GM18517 (cell line): ENCODE measurements around the gene RAB11FIP4.

Experiments
- ATAC-seq: cut with Tn5 transposase; IDR thresholded peaks from one replicate; pipeline ENCODE4 v1.9.1; 2021; ENCODE audit warnings: mild to moderate bottlenecking, moderate library complexity; ENCODE audit not compliant: unreplicated experiment

Gene RAB11FIP4

DNA sequence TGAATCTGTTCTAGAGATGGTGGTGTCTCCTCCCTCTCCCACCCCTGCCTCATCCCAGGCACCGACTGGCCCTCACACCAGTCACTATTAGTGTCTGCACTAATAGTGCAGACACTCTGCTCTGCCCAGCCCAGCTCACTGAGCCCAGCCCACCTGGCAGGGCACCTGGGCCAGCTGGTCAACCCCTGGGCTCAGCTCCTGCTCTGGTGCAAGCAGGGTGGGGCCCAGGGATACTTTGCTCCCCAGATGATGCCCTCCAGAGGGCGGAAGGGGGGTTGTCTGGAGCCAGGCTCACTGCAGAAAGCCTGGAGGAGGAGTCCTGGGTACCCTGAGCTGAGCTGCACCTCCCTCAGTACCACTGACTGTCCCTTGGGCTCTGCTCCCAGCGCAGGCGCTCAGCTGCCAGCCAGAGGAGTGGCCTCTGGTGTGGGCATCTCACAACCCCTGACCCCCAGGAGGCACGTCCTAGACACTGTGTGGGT, 14.5 kb downstream of the RAB11FIP4 start:
- no peak for ATAC-seq

DNA sequence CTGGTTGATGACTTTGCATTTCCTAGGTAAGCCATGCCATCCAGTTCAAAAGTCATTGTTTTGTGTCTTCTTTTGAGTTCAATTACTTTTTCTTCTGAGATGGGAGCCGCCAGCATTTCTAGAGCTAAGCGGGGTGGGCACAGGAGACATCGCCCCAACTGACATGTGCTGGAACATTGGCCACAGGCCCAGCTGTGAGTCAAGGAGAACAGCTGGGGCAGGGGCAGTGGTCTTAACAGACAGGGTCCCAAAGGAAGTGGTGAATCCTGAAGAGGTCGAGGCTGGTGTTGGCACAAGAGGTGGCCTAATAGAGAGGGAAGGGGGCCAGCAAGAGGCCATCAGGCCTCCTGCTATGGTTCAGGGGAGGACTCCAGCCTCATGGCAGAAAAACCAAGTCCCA, 17.1 kb downstream of the RAB11FIP4 start:
- no peak for ATAC-seq

DNA sequence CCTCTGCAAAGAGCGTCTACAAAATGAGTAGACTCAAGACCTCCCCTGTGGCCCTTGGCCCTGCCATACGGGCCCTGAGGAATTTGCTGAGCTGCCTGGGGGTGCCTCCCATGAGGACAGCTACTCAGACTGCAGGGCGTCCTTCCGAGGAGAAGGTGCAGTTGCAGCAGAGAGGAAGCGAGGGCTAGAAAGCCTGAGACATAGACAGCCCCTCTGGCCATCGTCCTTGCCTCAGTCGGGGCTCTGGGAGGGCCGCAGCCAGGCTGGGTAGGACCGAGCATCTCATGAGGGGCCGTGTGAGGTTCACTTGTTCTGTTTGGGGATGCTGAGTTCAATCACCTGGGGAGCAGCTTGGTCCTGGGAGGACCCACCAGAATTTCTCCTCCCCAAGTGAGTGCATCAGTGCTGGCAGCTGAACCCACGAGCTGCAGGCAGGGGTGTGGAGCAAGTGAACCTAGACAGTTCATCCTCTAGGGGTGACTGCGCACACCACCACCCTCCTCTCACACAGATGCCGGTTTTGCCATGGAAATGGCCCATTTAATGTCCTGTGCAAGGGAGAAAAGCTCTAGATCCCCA, 20.3 kb downstream of the RAB11FIP4 start:
- ATAC-seq, result no peak

DNA sequence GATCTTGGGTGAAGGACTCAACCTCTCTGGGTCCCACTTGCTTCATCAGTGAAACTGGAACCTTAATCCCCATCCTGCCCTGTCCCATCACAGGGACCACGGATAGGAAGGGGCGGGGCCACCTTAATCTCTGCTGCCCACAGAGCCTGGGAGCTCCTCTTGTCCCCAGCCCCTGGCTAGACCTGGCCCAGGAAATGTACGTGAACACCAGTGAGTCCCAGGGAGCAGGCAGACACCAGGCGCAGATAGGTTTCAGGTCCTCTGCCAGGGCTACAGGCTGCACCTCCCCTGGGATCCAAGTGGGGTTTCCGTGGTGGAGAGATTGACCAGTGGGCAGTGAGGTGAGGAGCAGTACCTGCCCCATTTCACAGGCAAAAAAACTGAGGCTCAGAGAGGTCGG, 21.0 kb downstream of the RAB11FIP4 start:
- ATAC-seq, result no peak

DNA sequence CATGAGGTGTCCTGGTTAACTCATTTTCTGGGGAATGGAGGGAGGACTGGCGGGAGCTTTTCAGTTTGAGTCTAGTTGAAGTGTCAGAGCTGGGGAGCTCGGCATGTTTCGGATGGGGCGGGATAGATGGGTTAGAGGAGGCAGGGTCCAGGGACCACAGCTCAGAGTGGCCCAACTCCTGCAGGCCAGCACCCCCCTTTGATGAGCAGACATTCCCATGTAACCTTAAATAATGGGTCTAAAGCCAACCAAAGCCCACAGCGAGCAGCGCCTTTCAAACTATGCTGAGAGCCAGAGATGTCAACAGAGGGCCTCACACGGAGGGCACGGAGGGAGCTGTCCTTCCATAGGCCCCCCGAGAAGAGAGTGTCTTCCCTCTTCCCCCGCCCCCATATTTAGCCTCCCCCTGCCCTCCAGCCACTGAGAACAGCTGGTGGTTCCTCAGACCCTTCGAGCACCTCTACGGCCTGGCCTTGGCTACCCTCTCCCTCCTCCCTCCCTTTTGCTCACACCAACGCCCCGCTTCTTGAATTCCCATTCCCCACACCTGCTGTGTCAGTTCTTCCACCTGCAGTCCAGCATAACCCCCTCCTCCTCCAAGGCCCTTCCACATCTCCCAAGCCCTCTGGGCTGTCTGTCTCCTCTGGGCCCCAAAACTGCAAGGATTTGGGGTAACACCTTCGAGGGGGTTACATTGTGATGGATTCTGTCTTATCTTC, 21.8 kb downstream of the RAB11FIP4 start:
- no peak for ATAC-seq

DNA sequence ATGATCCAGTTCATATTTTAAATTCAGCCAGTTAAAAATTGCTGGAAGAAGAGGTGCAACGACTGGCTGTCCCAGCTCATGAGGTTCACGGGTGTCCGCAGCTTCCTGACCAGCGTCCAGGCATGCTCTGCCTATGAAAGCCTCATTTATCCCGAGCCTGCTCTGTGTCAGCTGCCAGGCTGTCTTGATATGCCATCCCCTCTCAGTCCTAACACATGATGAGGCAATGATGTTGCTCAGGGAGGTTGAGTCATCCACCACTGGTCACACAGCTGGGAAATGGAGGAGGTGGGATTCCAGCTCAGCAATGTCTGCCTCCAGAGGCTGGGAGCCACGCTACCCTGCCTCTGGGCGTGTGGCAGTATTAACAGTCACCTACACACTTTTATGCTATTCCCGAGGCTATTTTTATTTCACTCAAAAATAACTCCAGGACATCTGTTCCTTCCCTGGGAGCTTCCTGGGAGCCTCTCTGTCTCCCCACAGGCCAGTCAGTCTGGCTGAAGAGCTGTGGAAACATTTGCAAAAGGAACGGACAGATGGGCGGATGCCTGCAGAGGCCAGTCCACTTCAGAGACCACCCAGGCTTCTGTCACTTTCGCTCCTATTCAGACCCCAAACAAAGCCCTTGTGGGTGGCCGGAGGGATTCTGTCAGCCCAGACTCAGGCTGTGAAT, 22.5 kb downstream of the RAB11FIP4 start:
- ATAC-seq, result no peak

DNA sequence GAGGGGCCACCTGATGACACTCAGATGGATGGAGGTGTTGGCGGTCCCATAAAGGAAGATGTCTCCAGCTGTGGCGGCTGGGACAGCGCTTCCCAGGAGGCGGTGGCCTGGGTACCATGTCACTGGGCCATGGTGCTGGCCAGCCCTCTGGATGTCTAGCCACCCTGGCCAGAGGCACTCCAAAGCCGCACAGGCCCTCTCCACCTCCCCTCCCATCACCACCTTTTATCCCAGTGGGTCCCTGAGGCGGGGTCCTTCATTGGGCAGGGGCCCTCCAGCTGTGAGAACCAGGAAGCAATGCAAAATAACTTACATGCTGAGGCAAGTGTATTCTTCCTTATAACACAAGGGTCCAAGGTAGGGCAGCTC, 23.1 kb downstream of the RAB11FIP4 start:
- no peak for ATAC-seq

DNA sequence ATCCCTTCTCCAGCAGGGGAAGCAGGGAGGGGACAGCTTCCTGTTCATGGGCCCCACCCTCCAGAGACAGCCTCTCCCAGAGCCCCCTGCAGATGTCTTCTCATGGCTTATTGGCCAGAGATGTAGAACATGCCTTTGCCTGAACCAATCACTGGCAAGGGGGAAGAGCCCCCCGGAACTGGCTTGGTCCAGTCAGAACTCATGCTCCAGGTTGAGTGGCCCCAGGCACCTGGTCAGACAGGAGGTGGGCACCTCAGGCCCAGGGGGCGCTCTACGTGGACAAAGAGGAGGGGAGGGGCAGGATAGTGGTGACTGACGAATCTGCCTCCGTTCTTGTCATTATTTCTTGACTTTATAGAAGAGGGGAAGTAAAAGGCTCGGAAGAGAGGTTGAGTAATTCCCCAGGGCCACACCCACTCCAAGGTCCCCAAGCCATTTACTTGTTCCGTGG, 23.6 kb downstream of the RAB11FIP4 start:
- ATAC-seq, result no peak

DNA sequence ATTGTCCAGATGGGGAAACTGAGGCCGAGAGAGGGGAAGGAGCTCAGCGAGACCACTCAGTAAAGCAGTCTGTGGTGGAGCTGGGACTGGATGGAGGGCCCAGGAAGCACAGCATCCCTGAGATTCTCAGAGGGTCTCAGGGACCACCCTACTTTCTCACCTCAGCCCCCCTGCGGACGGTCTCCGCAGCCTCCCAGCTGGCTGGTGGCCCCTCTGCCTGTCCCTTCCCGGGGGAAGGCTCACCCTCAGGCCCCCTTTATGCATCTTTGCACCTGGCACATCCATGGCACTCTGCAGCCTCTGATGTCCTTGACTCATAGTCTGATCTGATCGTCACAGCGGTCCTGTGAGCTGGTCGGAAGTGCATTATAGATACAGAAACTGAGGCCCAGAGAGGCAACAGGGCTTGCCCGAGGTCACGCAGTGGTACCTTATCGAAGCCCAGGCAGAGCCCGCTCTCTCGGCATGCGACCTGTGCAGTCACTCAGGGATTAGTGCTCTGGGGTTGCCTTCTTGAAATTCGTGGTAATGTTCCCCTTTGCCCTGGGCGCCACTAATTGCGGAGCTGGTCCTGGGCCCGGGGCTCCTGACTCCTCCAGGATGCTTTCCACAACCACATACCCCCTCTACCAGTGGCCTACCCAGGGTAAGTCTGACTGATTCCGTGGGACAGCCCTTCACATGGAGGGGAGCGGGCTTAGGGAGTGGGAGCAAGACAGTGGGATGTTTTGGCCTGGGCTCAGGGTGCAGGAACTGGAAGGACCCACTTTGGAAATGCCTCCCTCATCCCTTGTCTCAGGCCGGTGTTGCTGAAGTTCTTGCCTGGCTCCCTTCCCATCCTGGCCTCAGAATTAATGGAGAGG, 24.4 kb downstream of the RAB11FIP4 start:
- ATAC-seq, result no peak

DNA sequence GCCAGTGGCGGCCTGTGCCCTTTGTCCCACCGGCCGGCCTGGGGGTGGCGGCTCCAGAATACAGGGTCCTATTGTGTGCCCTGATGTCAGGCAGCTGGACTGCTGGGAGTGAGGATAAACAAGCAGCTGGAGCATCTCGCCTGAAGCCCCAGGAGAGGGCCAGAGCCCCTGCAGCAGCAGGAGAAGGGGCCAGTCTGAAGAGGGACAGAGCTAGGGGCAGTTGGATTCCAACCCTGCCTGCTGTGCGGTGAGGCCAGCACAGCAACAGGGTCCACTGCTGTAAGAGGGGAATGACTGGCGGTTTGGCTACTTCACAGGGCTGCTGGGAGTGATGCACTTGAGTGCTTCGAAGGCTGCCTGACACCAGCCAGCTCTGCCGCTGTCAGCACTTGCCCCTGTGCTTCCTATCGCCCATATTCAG, 25.0 kb downstream of the RAB11FIP4 start:
- no peak for ATAC-seq

DNA sequence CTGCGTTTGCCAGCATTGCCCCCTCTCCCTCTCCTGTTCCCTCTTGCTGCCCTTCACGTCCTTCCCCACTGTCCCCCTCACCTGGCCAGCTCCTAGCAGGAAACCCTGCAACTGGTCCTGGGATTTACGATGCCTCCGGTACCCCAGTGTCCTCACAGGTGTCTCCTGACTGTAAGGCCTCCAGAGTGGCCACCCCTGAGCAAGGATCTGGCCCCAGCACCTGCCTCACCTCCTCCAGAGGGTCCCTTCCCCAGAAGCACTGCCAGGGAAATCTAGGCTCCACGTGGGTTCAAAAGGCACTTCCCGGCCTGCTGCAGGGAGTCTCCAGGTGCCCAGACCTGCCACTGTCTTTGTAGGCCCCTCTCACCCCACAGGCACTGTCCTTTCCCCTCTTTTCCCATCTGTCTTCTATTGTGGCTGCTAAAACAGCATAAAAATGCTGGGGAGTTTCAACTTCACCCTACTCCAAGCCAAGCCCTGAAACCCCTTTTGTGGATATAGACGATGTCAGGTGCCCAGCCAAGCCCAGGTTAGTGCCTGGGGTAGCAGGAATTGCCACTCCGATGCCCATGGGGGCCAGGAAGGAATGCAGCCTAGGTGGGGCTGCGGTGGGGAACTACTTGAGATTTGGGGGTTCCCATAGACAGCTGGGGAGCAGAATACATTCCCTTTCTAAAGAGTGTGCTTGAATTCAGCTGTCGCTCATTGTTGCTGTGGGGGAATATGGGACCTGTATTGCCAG, 25.7 kb downstream of the RAB11FIP4 start:
- no peak for ATAC-seq

DNA sequence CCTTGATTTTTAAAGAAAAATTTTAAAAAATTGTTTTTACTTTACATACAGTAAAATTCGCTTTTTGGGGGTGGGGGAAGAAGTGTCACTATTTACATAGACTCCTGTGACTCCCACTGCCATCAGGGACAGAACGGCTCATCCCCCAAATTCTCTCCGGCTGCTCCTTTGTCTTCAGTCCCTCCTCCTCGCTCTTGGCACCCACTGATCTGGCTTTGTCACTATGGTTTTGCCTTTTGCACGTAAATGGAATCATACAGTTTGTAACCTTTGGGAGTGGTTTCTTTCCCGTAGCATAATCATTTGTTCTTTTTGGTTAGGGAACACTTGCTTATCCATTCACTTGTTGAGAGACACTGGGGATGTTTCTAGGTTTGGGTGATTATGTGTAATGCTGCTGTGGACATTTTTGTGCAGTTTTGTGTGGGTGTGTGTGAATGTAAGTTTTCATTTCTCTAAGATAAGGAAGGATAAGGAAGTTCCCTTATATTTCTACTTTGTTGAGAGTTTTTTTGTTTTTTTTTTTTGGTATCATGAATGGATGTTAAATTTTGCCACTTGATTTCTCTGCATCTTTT, 27.4 kb downstream of the RAB11FIP4 start:
- no peak for ATAC-seq

DNA sequence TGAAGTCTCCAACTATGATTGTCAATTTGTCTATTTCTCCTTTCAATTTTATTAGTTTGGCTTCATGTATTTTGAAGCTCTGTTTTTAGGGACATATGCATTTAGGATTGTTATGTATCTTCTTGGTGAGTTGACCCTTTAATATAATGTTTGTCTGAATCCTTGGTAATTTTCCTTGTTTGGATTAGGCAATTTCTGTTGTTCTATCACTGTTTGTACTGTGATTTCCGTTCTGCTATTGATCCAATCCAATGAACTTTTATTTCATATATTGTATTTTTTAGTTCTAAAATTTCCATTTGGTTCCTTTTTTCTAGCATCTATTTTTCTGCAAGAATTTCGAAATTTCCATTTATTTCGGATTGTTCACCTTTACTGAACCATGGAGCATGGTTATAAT, 31.0 kb downstream of the RAB11FIP4 start:
- no peak for ATAC-seq

DNA sequence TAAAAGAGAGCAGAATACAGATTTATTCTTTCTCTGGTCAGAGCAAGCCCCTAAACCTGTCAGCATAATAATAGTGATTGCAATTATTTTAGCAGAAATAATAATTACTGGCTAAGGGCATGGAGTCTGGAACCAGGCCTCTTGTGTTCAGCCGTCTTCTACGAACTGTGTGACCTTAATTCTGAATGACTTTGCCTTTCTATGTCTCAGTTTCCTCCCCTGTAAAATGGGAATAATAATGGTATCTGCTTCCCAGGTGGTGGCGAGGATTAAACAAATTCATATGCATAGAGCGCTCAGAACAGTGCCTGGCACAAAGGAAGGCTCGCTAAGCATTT, 33.4 kb downstream of the RAB11FIP4 start:
- no peak for ATAC-seq

DNA sequence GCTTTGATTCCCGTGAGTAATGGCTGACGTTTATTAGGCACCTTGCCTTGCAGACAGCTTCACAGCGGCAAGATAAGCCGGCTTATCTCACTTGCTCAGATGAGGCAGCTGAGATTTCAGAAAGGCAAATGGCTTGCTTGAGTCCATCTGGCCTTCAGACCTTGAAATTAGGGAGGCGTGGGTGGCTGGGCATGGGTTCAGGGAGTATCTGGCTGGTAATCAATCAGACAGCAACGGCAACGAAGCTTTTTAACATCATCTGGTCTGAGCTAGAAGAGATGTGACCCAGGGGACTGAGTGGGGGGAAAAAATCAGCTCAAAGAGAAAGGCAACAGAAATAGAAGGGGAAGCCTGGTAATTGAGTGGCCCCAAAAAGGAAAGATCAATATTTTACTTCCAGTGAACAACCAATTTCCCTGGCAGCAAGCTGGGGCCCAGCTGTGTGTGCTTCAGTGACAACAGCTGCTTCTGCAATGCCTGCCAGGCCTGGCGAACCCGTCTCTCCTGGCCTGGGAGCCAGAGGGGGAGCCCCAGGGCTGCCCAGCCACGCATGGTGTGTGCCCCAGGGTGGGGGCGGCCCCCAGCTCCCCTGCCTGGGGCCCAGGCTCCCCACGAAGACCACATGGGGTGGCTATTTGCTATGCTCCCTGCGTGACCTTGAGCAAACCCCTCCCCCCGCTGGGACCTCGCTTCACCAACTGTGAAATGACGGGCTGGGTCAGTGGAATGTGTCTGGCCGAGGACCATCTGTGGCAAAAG, 34.0 kb downstream of the RAB11FIP4 start:
- ATAC-seq, result no peak

DNA sequence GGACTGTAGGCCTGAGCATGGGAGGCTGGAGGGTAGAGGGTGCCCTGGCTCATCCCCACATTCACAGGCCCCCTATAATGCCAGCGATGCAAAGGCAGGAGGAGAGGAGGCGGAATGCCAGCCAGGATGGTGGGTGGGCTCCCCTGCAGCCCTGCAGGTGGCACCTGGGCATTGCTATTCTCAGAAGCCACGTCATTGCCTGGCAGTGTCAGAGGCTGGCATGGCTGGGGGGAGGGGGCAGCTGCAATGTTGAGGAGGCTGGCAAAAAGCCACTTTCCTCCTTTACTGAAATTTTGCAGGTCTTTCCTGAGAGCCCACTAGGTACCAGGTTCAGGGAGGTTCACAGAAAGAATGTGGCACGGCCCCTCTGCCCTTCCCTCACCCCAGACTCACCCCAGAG, 36.2 kb downstream of the RAB11FIP4 start:
- ATAC-seq, result no peak

DNA sequence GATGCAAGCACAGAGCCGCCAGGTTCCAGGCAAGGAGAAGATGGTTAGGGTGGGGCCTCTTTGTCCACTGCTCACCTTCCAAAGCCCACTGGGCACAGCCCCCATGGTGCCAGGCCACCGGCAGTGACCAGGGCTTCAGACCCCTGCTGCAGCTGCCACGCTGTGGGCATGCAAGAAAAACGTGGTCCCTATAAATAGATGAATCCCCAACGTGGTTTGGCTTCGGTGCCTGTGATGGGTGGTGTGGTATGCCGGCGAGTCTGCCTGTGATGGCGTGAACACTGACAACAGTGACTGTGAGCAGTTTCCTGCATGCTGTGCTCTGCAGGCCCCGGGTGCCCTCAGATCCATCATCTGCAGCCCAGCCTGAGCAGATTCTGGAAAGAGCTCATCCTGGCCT, 36.6 kb downstream of the RAB11FIP4 start:
- ATAC-seq, result no peak

DNA sequence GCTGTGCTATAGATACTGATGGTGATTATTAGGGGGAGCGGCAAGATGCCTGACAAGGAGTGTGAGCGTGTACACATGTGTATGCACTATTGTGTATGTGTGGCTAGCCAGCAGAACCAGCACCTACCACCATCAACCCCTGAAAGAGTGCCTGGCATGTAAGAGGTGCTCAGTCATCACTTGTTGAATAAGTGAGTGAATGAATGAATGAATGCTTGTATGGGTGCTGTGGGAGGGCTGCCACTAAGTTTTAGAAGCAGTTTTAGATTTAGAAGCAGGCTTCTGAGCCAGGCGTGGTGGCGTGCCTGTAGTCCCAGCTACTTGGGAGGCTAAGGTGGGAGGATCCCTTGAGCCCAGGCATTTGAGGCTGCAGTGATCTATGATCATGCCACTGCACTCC, 37.0 kb downstream of the RAB11FIP4 start:
- no peak for ATAC-seq

DNA sequence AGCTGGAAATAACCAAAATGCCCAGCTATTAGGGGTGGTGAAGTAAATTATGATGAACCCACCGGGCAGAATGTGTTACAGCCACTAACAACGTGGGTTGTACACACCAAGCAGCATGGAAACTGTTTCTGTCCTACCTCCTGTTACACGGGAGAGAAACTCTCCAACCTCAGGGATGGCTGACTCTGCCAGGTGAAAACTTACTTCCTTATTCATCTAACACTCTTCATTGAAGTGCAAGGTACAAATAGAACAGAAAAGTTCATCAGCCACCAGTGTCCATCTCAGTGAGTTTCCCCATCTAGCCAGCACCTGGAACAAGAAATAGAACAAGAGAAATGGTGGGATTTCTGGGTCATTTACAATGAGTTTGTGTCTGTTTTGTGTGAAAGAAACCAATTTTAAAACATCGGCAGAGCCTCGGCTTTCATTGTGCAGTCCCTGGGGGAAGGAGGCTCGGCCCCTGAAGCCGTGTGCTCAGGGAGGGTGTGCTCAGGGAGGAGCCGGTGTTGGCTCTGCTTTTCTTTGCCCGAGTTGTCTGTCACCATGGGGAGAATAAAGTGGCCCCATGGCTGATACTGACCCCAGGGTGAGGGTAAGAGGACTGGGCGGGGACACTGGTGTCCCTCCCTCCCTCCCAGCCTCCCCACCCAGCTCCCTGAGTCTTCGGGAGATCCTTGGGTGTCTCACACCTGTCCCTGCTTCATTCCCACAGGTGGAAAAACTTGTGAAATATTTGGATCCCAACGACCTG, 39.8 kb downstream of the RAB11FIP4 start:
- ATAC-seq, result no peak
